K562 (cell line): ENCODE measurements around the gene KCNJ4. TPM values are rescaled to one million over a fixed set of nuclear protein-coding genes. Genes with fewer than 3 reads are reported as not detected.

ENCODE experiments used
- ATAC-seq: fragments of 200-7000 bp; cut with Tn5 transposase; 3 replicates; pipeline ENCODE4 v1.9.1; 2020; ENCODE audit warnings: moderate library complexity
- BruUV-seq: library from RNA; stranded (reverse); fragments of 400-500 nt; replicated peaks from 2 replicates; lab custom pipeline; 2021; lab: Mats Ljungman, UMichigan
- CTCF ChIA-PET: fragments of 300-600 bp; formaldehyde crosslinking; extraction: SDS; loops from one replicate; lab custom pipeline; 2021; ENCODE audit warnings: low intra/inter-chr PET ratio; lab: Yijun Ruan, JAX
- POLR2A ChIA-PET: fragments of 300-600, 350-650 bp; sonication (Branson Sonifier 250); formaldehyde crosslinking; extraction: SDS; loops from one replicate; lab custom pipeline; 2021; ENCODE audit warnings: antibody characterized with exemption, inconsistent platforms; lab: Yijun Ruan, JAX
- DNase-seq, 4 experiments: peaks; one replicate each; pipeline versions ENCODE4 v3.0.0 to v3.0.0-alpha.2; 2011 to 2018; ENCODE audit warnings: low spot score in 3 of 4, mixed read lengths in 3 of 4; ENCODE audit errors: extremely low read depth in 1 of 4
- FAIRE-seq: peaks from 2 replicates; lab custom pipeline; 2011; peaks lifted over from hg19 to GRCh38; lab: Jason Lieb, UNC
- H2AFZ ChIP-seq: 2 replicates; pipeline ENCODE4 v1.6.0; 2011; ENCODE audit warnings: low read depth, low read length, control low read depth, inconsistent platforms
- H3K27ac ChIP-seq: fragments of 200-600 bp; 3 replicates; pipeline ENCODE4 v1.8.0; 2011; ENCODE audit warnings: low read depth, mild to moderate bottlenecking, control low read depth, inconsistent platforms, low read length, moderate library complexity, mixed read lengths; ENCODE audit errors: extremely low read depth
- H3K27me3 ChIP-seq, 2 experiments: fragments of 300-600 bp in 1 of 2; 2 replicates in 1 of 2; 3 replicates in 1 of 2; pipeline versions ENCODE4 v1.6.0 to v1.8.0; 2011; ENCODE audit warnings: inconsistent platforms in 2 of 2, low read length in 2 of 2, mild to moderate bottlenecking in 1 of 2, mixed read lengths in 1 of 2, moderate library complexity in 1 of 2; ENCODE audit not compliant: control insufficient read depth in 2 of 2, insufficient read depth in 2 of 2
- H3K36me3 ChIP-seq: fragments of 300-600 bp; 3 replicates; pipeline ENCODE4 v1.8.0; 2011; ENCODE audit warnings: mild to moderate bottlenecking, low read length, inconsistent platforms; ENCODE audit not compliant: control insufficient read depth, insufficient read depth
- H3K4me1 ChIP-seq, 2 experiments: fragments of 200-600 bp in 1 of 2; replicated peaks in 1 of 2; 2 replicates in 1 of 2; 3 replicates in 1 of 2; pipeline versions ENCODE4 v1.5.1 to v1.8.0; 2011; ENCODE audit warnings: inconsistent platforms in 2 of 2, low read length in 2 of 2, mild to moderate bottlenecking in 1 of 2, mixed read lengths in 1 of 2, moderate library complexity in 1 of 2; ENCODE audit not compliant: control insufficient read depth in 2 of 2, insufficient read depth in 2 of 2
- H3K4me2 ChIP-seq: 2 replicates; pipeline ENCODE4 v1.6.1; 2011; ENCODE audit warnings: low read length, control low read depth, inconsistent platforms, mixed read lengths; ENCODE audit not compliant: insufficient read depth
- H3K4me3 ChIP-seq: fragments of 200-600 bp; sonication (generic), shearing (Covaris generic); 2 replicates; pipeline ENCODE4 v1.5.1; 2016; ENCODE audit warnings: control low read depth, inconsistent platforms
- H3K79me2 ChIP-seq: fragments of 200-600 bp; 3 replicates; pipeline ENCODE4 v1.8.0; 2011; ENCODE audit warnings: low read length, inconsistent platforms; ENCODE audit not compliant: control insufficient read depth, insufficient read depth
- H3K9ac ChIP-seq, 2 experiments: 2 replicates each; pipeline versions ENCODE4 v1.6.0 to v1.6.1; 2011; ENCODE audit warnings: low read depth in 2 of 2, low read length in 2 of 2, control low read depth in 1 of 2, inconsistent platforms in 1 of 2, mild to moderate bottlenecking in 1 of 2, mixed read lengths in 1 of 2; ENCODE audit not compliant: insufficient read depth in 1 of 2
- H3K9me1 ChIP-seq: one replicate; pipeline ENCODE4 v1.6.0; 2011; ENCODE audit warnings: inconsistent platforms, mild to moderate bottlenecking, low read length, moderate library complexity; ENCODE audit not compliant: control insufficient read depth, insufficient read depth
- H3K9me3 ChIP-seq: replicated peaks from 2 replicates; pipeline ENCODE4 v1.5.1; 2011; ENCODE audit warnings: low read depth, low read length, inconsistent platforms; ENCODE audit not compliant: control insufficient read depth, insufficient read depth
- H4K20me1 ChIP-seq: replicated peaks from 2 replicates; pipeline ENCODE4 v1.6.1; 2011; ENCODE audit warnings: low read length, inconsistent platforms, mixed read lengths; ENCODE audit not compliant: control insufficient read depth, insufficient read depth
- BCL6 ChIP-seq: fragments of 250-450 bp; sonication (Bioruptor Pico); IDR thresholded peaks from 2 replicates; pipeline ENCODE4 v1.4.0; 2020
- CBFA2T2 ChIP-seq: fragments of 450-650 bp; conservative IDR thresholded peaks from 2 replicates; pipeline ENCODE4 v1.6.1; 2017; ENCODE audit warnings: mild to moderate bottlenecking
- CEBPB ChIP-seq: fragments of 450-650 bp; IDR thresholded peaks from 2 replicates; pipeline ENCODE4 v1.6.1; 2016; ENCODE audit warnings: missing genetic modification characterization, missing compliant biosample characterization
- ILK ChIP-seq: fragments of 450-650 bp; IDR thresholded peaks from 2 replicates; pipeline ENCODE4 v1.6.1; 2016; ENCODE audit warnings: missing genetic modification characterization, low read depth, mild to moderate bottlenecking, missing compliant biosample characterization, moderate library complexity, borderline replicate concordance
- MCM7 ChIP-seq, 2 experiments: fragments of 450-650 bp; IDR thresholded peaks; 2 replicates each; pipeline ENCODE4 v1.6.1; 2016 to 2018
- MYBL2 ChIP-seq, 2 experiments: fragments of 450-650 bp in 1 of 2; sonication (generic) in 1 of 2; formaldehyde crosslinking in 1 of 2; IDR thresholded peaks; 2 replicates each; pipeline versions ENCODE4 v1.6.1 to v1.8.1; 2017 to 2022; ENCODE audit warnings: borderline replicate concordance in 1 of 2, inconsistent platforms in 1 of 2, low read depth in 1 of 2, mild to moderate bottlenecking in 1 of 2, missing genetic modification reagents in 1 of 2, moderate library complexity in 1 of 2
- NEUROD1 ChIP-seq: fragments of 150-350 bp; IDR thresholded peaks from 2 replicates; pipeline ENCODE4 v1.6.1; 2014; ENCODE audit warnings: borderline replicate concordance, low read length, low read depth; ENCODE audit not compliant: partially characterized antibody
- SMAD4 ChIP-seq: fragments of 250-450 bp; sonication (Bioruptor Pico); conservative IDR thresholded peaks from 2 replicates; pipeline ENCODE4 v1.8.0; 2021; ENCODE audit warnings: inconsistent platforms, mild to moderate bottlenecking, moderate library complexity
- SNIP1 ChIP-seq: fragments of 450-650 bp; IDR thresholded peaks from 2 replicates; pipeline ENCODE4 v1.7.1; 2017; ENCODE audit warnings: low read depth, mild to moderate bottlenecking
- ZNF263 ChIP-seq: sonication (generic); formaldehyde crosslinking; IDR thresholded peaks from 2 replicates; pipeline ENCODE4 v1.8.0; 2022; ENCODE audit warnings: mild to moderate bottlenecking, missing genetic modification reagents, borderline replicate concordance
- ZNF436 ChIP-seq: fragments of 250-450, 450-650 bp; sonication (Bioruptor Pico); formaldehyde crosslinking; IDR thresholded peaks from 2 replicates; pipeline ENCODE4 v1.7.0; 2020; ENCODE audit warnings: mild to moderate bottlenecking
- WGBS: fragments of 100-300 bp; shearing (Covaris generic); methylation state at CpG from one replicate; pipeline ENCODE4 v1.1.6; 2016; ENCODE audit warnings: low coverage, mixed read lengths; ENCODE audit not compliant: insufficient coverage; ENCODE audit errors: missing lambda C conversion rate; 5-methylcytosine and 5-hydroxymethylcytosine counted together
- in situ Hi-C: fragments of 300-500 bp; cut with MboI; formaldehyde crosslinking; loops from 4 replicates; pipeline ENCODE4 v1.15.0; 2018; ENCODE audit warnings: inconsistent platforms, mixed read lengths
- intact Hi-C: fragments of 100-400 bp; cut with micrococcal nuclease; formaldehyde crosslinking; loops from 2 replicates; pipeline ENCODE4 v1.14.2; 2022
- polyA plus RNA-seq, 8 experiments: library from polyadenylated mRNA; depleted of rRNA in 4 of 8; stranded (reverse) in 5 of 8; unstranded in 3 of 8; fragments of >200 nt; fragmentation: Nextera tagmentation in 2 of 8; fragmentation: Illumina TruSeq in 1 of 8; extraction: Ambion mirVana in 2 of 8; extraction: Trizol in 1 of 8; gene quantifications; 2 replicates each; pipeline versions ENCODE4 v1.2.1 to v1.2.3, GENCODE V29; 2011 to 2014; ENCODE audit warnings: inconsistent platforms in 1 of 8, missing spikeins in 1 of 8
- total RNA-seq, 7 experiments: library from RNA; depleted of rRNA in 6 of 7; stranded (reverse); fragments of >200 nt in 6 of 7; fragmentation: Illumina TruSeq in 2 of 7; extraction: Trizol in 2 of 7; gene quantifications; 2 replicates each; pipeline versions ENCODE4 v1.2.1 to v1.2.3, GENCODE V29; 2011 to 2021; ENCODE audit warnings: low replicate concordance in 1 of 7
- TF ChIP-seq, protein P1 (sequence below): fragments of 250-450 bp; sonication (Bioruptor Pico); IDR thresholded peaks from 2 replicates; pipeline ENCODE4 v1.5.0; 2021; ENCODE audit warnings: mild to moderate bottlenecking, borderline replicate concordance

The KCNJ4 gene
- total and polyA plus RNA-seq, 9 of the 15 experiments (the other 6 are each of a cell fraction or from before 2014, with no cell fraction given) = 0.07 to 0.55 (median 0.09) TPM; not detected in 4

DNA sequence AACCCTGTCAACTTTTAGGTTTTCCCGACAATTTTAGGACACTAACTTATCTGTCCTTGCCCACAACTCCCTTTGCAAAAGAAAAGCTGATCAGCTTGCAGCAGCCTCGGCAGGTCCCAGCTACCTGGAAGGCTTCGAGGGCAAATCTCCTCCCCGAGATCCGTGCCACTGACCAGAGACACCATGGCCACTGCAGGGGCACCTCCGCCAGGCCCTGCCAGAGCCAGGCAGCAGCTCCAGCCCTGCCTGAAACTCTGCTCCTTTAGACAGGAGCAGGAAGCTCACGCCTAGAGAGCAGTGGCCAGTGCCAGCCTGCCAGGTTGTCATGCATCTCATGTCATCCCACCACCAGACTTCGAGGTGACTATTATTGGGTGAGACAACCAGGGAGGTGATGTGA is 21.1 kb downstream of the KCNJ4 start:
- DNase-seq (no peak), ATAC-seq (no peak), FAIRE-seq (no peak)
- intact Hi-C loops (no loop called here), in situ Hi-C loops (no loop called here)
- Histone ChIP-seq H2AFZ (no peak overlapping the region), H4K20me1 (no peaks in the 10 kb centered on the region), H3K9ac (no peak overlapping the region; a peak in 1 of 4 replicates), H3K9me1 (no peaks in the 10 kb centered on the region), H3K79me2 (no peaks in the 10 kb centered on the region), H3K27ac (no peak overlapping the region), H3K4me3 (no peak overlapping the region), H3K4me2 (no peak overlapping the region), H3K4me1 (peaks cover 0 to 4% of the 10 kb centered on the region in 2 experiments; a peak in 1 of 5 replicates), H3K27me3 (no peaks in the 10 kb centered on the region; a peak in 1 of 5 replicates), H3K9me3 (no peaks in the 10 kb centered on the region), H3K36me3 (no peaks in the 10 kb centered on the region)
- ChIA-PET CTCF (no interaction called here), POLR2A (interaction anchor here (0.8 kb wide), 1 partner anchor 12 kb away, joined by 3 read pairs; no protein-coding TSS in a partner anchor)
- BruUV-seq = no TSS peak
- WGBS = 10% methylated on average over 7 of the region's 8 CpGs
- no peak for TF ChIP-seq ILK (tag)
- no peak for TF ChIP-seq MYBL2 (IDR thresholded peaks at IDR 0.05; ENCODE audit: low read depth)
- no peak for TF ChIP-seq MYBL2 (CRISPR knock-in tag; IDR thresholded peaks at IDR 0.05; ENCODE audit: borderline replicate concordance)
- TF ChIP-seq BCL6 = no peak
- no peak for TF ChIP-seq CBFA2T2
- no peak for TF ChIP-seq CEBPB (tag)
- no peak for TF ChIP-seq SNIP1
- TF ChIP-seq ZNF263 (CRISPR knock-in tag) = no peak
- TF ChIP-seq, protein P1, sequence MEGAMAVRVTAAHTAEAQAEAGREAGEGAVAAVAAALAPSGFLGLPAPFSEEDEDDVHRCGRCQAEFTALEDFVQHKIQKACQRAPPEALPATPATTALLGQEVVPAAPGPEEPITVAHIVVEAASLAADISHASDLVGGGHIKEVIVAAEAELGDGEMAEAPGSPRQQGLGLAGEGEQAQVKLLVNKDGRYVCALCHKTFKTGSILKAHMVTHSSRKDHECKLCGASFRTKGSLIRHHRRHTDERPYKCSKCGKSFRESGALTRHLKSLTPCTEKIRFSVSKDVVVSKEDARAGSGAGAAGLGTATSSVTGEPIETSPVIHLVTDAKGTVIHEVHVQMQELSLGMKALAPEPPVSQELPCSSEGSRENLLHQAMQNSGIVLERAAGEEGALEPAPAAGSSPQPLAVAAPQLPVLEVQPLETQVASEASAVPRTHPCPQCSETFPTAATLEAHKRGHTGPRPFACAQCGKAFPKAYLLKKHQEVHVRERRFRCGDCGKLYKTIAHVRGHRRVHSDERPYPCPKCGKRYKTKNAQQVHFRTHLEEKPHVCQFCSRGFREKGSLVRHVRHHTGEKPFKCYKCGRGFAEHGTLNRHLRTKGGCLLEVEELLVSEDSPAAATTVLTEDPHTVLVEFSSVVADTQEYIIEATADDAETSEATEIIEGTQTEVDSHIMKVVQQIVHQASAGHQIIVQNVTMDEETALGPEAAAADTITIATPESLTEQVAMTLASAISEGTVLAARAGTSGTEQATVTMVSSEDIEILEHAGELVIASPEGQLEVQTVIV = no peak
- no peak for TF ChIP-seq NEUROD1
- no peak for TF ChIP-seq ZNF436 (CRISPR knock-in tag)
- TF ChIP-seq SMAD4 (CRISPR knock-in tag) = no peak
- TF ChIP-seq MCM7 (IDR thresholded peaks at IDR 0.05) = no peak
